Ovary (tissue), 9 donors: ENCODE measurements around the gene NDUFS7. TPM values are rescaled to one million over a fixed set of nuclear protein-coding genes. Genes with fewer than 3 reads are reported as not detected.

Experiments
- DNase-seq, 5 donors: peaks; one replicate each; pipeline ENCODE4 v3.0.0-alpha.2; 2019 to 2020
- H3K27ac ChIP-seq, 2 donors: fragments of 200-600 bp; one replicate each; pipeline versions ENCODE4 v1.5.1 to v1.8.0; 2019 to 2022
- H3K27me3 ChIP-seq: fragments of 200-600 bp; one replicate; pipeline ENCODE4 v1.8.0; 2022
- H3K36me3 ChIP-seq: fragments of 200-600 bp; sonication (generic); one replicate; pipeline ENCODE4 v1.5.1; 2019
- H3K4me1 ChIP-seq: one replicate; pipeline ENCODE4 v1.8.1; 2013; ENCODE audit warnings: mild to moderate bottlenecking, moderate library complexity; ENCODE audit not compliant: insufficient read depth
- H3K4me3 ChIP-seq: fragments of 200-600 bp; sonication (generic); one replicate; pipeline ENCODE4 v1.5.1; 2017
- H3K9me3 ChIP-seq, 2 donors: fragments of 200-600 bp in 1 of 2; sonication (generic) in 1 of 2; one replicate each; pipeline versions ENCODE4 v1.5.1 to v1.8.1; 2013 to 2019; ENCODE audit warnings: mild to moderate bottlenecking in 1 of 2, moderate library complexity in 1 of 2
- CTCF ChIP-seq, 3 donors: fragments of 450-650 bp in 2 of 3; fragments of 200-600 bp in 1 of 3; IDR thresholded peaks; one replicate each; pipeline versions ENCODE4 v1.5.1 to v1.8.0; 2016 to 2022; ENCODE audit warnings: antibody characterized with exemption in 3 of 3, mild to moderate bottlenecking in 1 of 3
- EP300 ChIP-seq: sonication (generic); formaldehyde crosslinking; IDR thresholded peaks from one replicate; pipeline ENCODE4 v1.6.1; 2017; ENCODE audit warnings: antibody characterized with exemption
- POLR2A ChIP-seq: fragments of 450-650 bp; IDR thresholded peaks from one replicate; pipeline ENCODE4 v1.6.1; 2017; ENCODE audit warnings: antibody characterized with exemption, mild to moderate bottlenecking, moderate library complexity
- WGBS, 3 donors: extraction: QIAGEN DNeasy Blood & Tissue Kit in 1 of 3; methylation state at CpG; one replicate each; pipeline versions ENCODE4 v1.1.5 to v1.1.7; 2013 to 2017; 5-methylcytosine and 5-hydroxymethylcytosine counted together
- intact Hi-C, 4 donors: fragments of 100-400 bp; cut with DNase I; formaldehyde crosslinking; loops; one replicate each; pipeline versions ENCODE4 v1.11.0 to v1.15.1; 2022 to 2023
- polyA plus RNA-seq, 2 donors: library from polyadenylated mRNA; stranded (reverse); fragments of 200-250 nt in 1 of 2; fragments of 350-450 nt in 1 of 2; fragmentation: Illumina TruSeq in 1 of 2; extraction: RNeasy Lipid Tissue Mini Kit (QIAGEN cat#74804) in 1 of 2; gene quantifications; one replicate each; pipeline ENCODE4 v1.2.3, GENCODE V29; 2013 to 2014
- total RNA-seq, 7 donors: library from RNA; depleted of rRNA in 2 of 7; stranded (reverse); fragments of >200 nt in 2 of 7; fragmentation: NEBNext Ultra II Directional in 3 of 7; extraction: Animal tissue kit (Norgen Biotek cat#: 25700) in 3 of 7; gene quantifications; one replicate each; pipeline versions ENCODE4 v1.1.0 to v1.2.4, GENCODE V29; 2016 to 2023
- donor health status: DM: no; HTN: no; CAD: no; lungs with moderate emphysema.
- donor health status: DM: no; HTN: no; CAD: no.
- donor health status: Bipolar disorder and iron deficiency.
- donor health status: DM: yes; HTN: yes; CAD: no.
- donor health status: DM: no; HTN: no; CAD: no.
- donor health status: DM: yes; HTN: yes; CAD: no.

Gene NDUFS7
- total and polyA plus RNA-seq, 9 donors, result 0.72 to 112 (median 79.9) TPM

- Histone ChIP-seq H3K4me1 (peaks cover 48% of the 10 kb centered on the region), H3K36me3 (no peaks in the 10 kb centered on the region)
- peak in 2 of 5 donors; percentile 24 to 39 for DNase-seq
Observed at GRCh38 chr19:1411255-1412191, 27.8 kb downstream of the NDUFS7 start.

GRCh38 chr19:1412323-1412923, 28.7 kb downstream of the NDUFS7 start:
- no peak for TF ChIP-seq POLR2A
- H3K27ac ChIP-seq, result no peak overlapping the region
- DNase-seq, result peak in 1 of 5 donors; percentile 34
- no peaks in the 10 kb centered on the region for H3K9me3 ChIP-seq
- H3K4me3 ChIP-seq, result no peak overlapping the region
- WGBS, 3 donors, result 63 to 77% (median 73%) methylated on average over 21 of the region's 21 CpGs
- intact Hi-C loops, result no loop called here
- peaks cover 55% of the 10 kb centered on the region for H3K4me1 ChIP-seq
- no peaks in the 10 kb centered on the region for H3K27me3 ChIP-seq
- H3K36me3 ChIP-seq, result no peaks in the 10 kb centered on the region

More at GRCh38 chr19:1411255-1412191, 27.8 kb downstream of the NDUFS7 start:
- WGBS, 3 donors, result 62 to 70% (median 63%) methylated on average over 26 to 29 of the region's 29 CpGs
- intact Hi-C loops, result no loop called here
- Histone ChIP-seq H3K9me3 (no peaks in the 10 kb centered on the region), H3K27ac (no peak overlapping the region), H3K27me3 (no peaks in the 10 kb centered on the region), H3K4me3 (no peak overlapping the region)
- no peak for TF ChIP-seq EP300
- no peak for TF ChIP-seq CTCF (IDR thresholded peaks at IDR 0.05)
- TF ChIP-seq POLR2A, result no peak

GRCh38 chr19:1412995-1413800, 29.5 kb downstream of the NDUFS7 start:
- Histone ChIP-seq H3K4me3 (no peak overlapping the region), H3K36me3 (no peaks in the 10 kb centered on the region), H3K4me1 (peaks cover 60% of the 10 kb centered on the region), H3K27me3 (no peaks in the 10 kb centered on the region), H3K9me3 (no peaks in the 10 kb centered on the region), H3K27ac (no peak overlapping the region)
- 77 to 84% (median 77%) methylated on average over 36 of the region's 36 CpGs for WGBS, 3 donors
- DNase-seq, result peak in 1 of 5 donors; percentile 29
- intact Hi-C loops, result no loop called here
- TF ChIP-seq POLR2A (no peak), CTCF (IDR thresholded peaks at IDR 0.05) (no peak), EP300 (no peak)

GRCh38 chr19:1416014-1416841, 32.5 kb downstream of the NDUFS7 start:
- intact Hi-C loops, result no loop called here
- Histone ChIP-seq H3K4me3 (peak overlapping the region; percentile 21), H3K9me3 (no peaks in the 10 kb centered on the region), H3K4me1 (peaks cover 44% of the 10 kb centered on the region), H3K36me3 (no peaks in the 10 kb centered on the region), H3K27me3 (no peaks in the 10 kb centered on the region), H3K27ac (peak overlapping the region; percentile 67 to 68)
- DNase-seq, result peak in 2 of 5 donors; percentile 54 to 57
- no peak for TF ChIP-seq POLR2A
- 49 to 56% (median 50%) methylated on average over 28 of the region's 28 CpGs for WGBS, 3 donors
